Measurements from ENCODE around the gene ATG7. TPM values are rescaled to one million over a fixed set of nuclear protein-coding genes. Genes with fewer than 3 reads are reported as not detected.

Gene ATG7
- total and polyA plus RNA-seq, 10 of the 15 experiments (the other 5 are each of a cell fraction or from before 2014, with no cell fraction given) = 13.5 to 49.5 (median 26.4) TPM

DNA sequence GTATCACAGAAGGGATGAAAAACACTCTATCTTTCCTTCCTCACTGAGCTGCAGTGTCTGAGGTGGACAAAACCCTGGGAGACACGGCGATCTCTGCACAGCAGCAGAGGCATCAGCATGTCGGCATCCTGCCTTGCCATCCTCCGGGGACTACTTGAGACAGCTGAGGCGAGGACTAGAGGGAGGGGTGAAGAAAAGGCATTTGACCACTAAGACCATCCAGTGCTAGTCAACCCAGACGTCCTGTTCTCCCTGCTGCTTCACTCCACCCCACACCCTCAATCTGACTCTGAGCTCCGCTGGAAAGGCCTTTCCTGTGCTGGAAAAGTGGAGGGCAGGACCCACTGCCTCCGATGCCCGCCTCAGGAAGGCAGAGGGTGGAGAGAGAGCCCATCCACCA lies 304.3 kb downstream of the ATG7 start (continued):
- TF ChIP-seq, protein P1, sequence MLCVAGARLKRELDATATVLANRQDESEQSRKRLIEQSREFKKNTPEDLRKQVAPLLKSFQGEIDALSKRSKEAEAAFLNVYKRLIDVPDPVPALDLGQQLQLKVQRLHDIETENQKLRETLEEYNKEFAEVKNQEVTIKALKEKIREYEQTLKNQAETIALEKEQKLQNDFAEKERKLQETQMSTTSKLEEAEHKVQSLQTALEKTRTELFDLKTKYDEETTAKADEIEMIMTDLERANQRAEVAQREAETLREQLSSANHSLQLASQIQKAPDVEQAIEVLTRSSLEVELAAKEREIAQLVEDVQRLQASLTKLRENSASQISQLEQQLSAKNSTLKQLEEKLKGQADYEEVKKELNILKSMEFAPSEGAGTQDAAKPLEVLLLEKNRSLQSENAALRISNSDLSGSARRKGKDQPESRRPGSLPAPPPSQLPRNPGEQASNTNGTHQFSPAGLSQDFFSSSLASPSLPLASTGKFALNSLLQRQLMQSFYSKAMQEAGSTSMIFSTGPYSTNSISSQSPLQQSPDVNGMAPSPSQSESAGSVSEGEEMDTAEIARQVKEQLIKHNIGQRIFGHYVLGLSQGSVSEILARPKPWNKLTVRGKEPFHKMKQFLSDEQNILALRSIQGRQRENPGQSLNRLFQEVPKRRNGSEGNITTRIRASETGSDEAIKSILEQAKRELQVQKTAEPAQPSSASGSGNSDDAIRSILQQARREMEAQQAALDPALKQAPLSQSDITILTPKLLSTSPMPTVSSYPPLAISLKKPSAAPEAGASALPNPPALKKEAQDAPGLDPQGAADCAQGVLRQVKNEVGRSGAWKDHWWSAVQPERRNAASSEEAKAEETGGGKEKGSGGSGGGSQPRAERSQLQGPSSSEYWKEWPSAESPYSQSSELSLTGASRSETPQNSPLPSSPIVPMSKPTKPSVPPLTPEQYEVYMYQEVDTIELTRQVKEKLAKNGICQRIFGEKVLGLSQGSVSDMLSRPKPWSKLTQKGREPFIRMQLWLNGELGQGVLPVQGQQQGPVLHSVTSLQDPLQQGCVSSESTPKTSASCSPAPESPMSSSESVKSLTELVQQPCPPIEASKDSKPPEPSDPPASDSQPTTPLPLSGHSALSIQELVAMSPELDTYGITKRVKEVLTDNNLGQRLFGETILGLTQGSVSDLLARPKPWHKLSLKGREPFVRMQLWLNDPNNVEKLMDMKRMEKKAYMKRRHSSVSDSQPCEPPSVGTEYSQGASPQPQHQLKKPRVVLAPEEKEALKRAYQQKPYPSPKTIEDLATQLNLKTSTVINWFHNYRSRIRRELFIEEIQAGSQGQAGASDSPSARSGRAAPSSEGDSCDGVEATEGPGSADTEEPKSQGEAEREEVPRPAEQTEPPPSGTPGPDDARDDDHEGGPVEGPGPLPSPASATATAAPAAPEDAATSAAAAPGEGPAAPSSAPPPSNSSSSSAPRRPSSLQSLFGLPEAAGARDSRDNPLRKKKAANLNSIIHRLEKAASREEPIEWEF (IDR thresholded peaks at IDR 0.05; ENCODE audit: insufficient replicate concordance, low read depth, low read length) = no peak
- TF ChIP-seq ZNF384 (IDR thresholded peaks at IDR 0.05; ENCODE audit: borderline replicate concordance, low read depth, low read length) (no peak), SMARCA5 (IDR thresholded peaks at IDR 0.05) (no peak), RELA (IDR thresholded peaks at IDR 0.05; ENCODE audit: borderline replicate concordance, partially characterized antibody) (no peak)
- TF ChIP-seq, protein P2, sequence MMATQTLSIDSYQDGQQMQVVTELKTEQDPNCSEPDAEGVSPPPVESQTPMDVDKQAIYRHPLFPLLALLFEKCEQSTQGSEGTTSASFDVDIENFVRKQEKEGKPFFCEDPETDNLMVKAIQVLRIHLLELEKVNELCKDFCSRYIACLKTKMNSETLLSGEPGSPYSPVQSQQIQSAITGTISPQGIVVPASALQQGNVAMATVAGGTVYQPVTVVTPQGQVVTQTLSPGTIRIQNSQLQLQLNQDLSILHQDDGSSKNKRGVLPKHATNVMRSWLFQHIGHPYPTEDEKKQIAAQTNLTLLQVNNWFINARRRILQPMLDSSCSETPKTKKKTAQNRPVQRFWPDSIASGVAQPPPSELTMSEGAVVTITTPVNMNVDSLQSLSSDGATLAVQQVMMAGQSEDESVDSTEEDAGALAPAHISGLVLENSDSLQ (IDR thresholded peaks at IDR 0.05) = no peak

DNA sequence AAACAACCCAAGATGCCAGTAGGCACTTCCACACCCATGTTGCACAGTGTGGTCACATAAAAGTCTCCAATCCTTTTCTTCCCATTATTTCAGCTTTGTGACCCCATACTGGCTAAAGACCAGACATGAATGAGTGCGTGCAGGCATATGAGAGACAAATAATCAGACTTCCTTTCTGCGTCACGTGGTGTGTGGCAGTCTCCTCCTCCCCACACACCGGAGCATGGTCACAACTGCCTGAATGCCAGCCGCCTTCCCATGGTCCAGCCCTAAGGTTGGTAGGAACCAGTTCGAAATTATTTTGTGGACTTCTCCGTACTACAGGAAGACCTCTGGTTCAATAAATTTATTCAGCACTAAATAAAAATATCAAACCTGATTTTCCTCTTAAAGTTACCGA lies 306.0 kb downstream of the ATG7 start:
- no TSS peak for BruUV-seq (replicated peaks)
- FAIRE-seq = no peak
- SMC1A ChIA-PET (ENCODE audit: uncharacterized antibody, unreplicated experiment) = interaction anchor here (0.5 kb wide), 1 partner anchor 66 kb away, joined by 3 read pairs; the partner anchor contains the start of gene VGLL4
- H4K20me1 ChIP-seq (ENCODE audit: control insufficient read depth, insufficient read depth) = peaks cover 3% of the 10 kb centered on the region; the same call in 1 of the 2 replicates
- no peak overlapping the region for H3K4me2 ChIP-seq (ENCODE audit: control insufficient read depth, insufficient read depth)
- H3K9ac ChIP-seq (ENCODE audit: control insufficient read depth, insufficient read depth, low read length) = no peak overlapping the region
- CTCF ChIA-PET = no interaction called here
- H3K9me3 ChIP-seq (replicated peaks; ENCODE audit: control insufficient read depth, insufficient read depth, low read length) = no peaks in the 10 kb centered on the region
- 97% methylated on average over 7 of the region's 8 CpGs for whole genome bisulfite sequencing (ENCODE audit: insufficient coverage, insufficient replicate concordance, low lambda C conversion rate, missing lambda C conversion rate)
- no peak overlapping the region for H3K4me3 ChIP-seq
- no peak overlapping the region for H2AFZ ChIP-seq (ENCODE audit: control insufficient read depth, low read depth, low read length)
- peaks cover 5 to 6% of the 10 kb centered on the region in 2 experiments for H3K36me3 ChIP-seq (ENCODE audit: control insufficient read depth in 2 of 2, insufficient read depth in 2 of 2, low read length in 1 of 2)
- POLR2A ChIA-PET = interaction anchor here (0.6 kb wide), 1 partner anchor 63 kb away, joined by 3 read pairs; no protein-coding TSS in a partner anchor
- RAD21 ChIA-PET (ENCODE audit: unreplicated experiment) = no interaction called here
- peaks cover 48% of the 10 kb centered on the region for H3K79me2 ChIP-seq (ENCODE audit: control insufficient read depth, insufficient read depth, low read length)
- H3K27me3 ChIP-seq (replicated peaks in 1 of 2; ENCODE audit: control insufficient read depth in 2 of 2, insufficient read depth in 2 of 2, low read length in 1 of 2) = no peaks in the 10 kb centered on the region
- in situ Hi-C loops (cut with MboI) (no loop called here), intact Hi-C loops (cut with micrococcal nuclease; ENCODE audit: unreplicated experiment) (no loop called here)
- ATAC-seq = no peak
- peaks cover 14% of the 10 kb centered on the region for H3K4me1 ChIP-seq (ENCODE audit: control insufficient read depth, insufficient read depth, low read length)
- no peak overlapping the region for H3K27ac ChIP-seq (ENCODE audit: control insufficient read depth, insufficient read depth)
- no peak for DNase-seq (ENCODE audit: low read depth, low spot score)
- TF ChIP-seq, protein P3, sequence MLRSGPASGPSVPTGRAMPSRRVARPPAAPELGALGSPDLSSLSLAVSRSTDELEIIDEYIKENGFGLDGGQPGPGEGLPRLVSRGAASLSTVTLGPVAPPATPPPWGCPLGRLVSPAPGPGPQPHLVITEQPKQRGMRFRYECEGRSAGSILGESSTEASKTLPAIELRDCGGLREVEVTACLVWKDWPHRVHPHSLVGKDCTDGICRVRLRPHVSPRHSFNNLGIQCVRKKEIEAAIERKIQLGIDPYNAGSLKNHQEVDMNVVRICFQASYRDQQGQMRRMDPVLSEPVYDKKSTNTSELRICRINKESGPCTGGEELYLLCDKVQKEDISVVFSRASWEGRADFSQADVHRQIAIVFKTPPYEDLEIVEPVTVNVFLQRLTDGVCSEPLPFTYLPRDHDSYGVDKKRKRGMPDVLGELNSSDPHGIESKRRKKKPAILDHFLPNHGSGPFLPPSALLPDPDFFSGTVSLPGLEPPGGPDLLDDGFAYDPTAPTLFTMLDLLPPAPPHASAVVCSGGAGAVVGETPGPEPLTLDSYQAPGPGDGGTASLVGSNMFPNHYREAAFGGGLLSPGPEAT (IDR thresholded peaks at IDR 0.05; ENCODE audit: low read depth) = no peak
- no peak for TF ChIP-seq CBFB (IDR thresholded peaks at IDR 0.05; ENCODE audit: low read depth)
- TF ChIP-seq HDAC6 (IDR thresholded peaks at IDR 0.05; ENCODE audit: unreplicated experiment) = no peak
- TF ChIP-seq, protein P4, sequence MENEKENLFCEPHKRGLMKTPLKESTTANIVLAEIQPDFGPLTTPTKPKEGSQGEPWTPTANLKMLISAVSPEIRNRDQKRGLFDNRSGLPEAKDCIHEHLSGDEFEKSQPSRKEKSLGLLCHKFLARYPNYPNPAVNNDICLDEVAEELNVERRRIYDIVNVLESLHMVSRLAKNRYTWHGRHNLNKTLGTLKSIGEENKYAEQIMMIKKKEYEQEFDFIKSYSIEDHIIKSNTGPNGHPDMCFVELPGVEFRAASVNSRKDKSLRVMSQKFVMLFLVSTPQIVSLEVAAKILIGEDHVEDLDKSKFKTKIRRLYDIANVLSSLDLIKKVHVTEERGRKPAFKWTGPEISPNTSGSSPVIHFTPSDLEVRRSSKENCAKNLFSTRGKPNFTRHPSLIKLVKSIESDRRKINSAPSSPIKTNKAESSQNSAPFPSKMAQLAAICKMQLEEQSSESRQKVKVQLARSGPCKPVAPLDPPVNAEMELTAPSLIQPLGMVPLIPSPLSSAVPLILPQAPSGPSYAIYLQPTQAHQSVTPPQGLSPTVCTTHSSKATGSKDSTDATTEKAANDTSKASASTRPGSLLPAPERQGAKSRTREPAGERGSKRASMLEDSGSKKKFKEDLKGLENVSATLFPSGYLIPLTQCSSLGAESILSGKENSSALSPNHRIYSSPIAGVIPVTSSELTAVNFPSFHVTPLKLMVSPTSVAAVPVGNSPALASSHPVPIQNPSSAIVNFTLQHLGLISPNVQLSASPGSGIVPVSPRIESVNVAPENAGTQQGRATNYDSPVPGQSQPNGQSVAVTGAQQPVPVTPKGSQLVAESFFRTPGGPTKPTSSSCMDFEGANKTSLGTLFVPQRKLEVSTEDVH (IDR thresholded peaks at IDR 0.05; ENCODE audit: low read depth, partially characterized antibody) = no peak
- TF ChIP-seq CHD1 (IDR thresholded peaks at IDR 0.05; ENCODE audit: low read depth, low read length) = no peak
- TF ChIP-seq JUND (IDR thresholded peaks at IDR 0.05; ENCODE audit: low read depth, low read length) = no peak
- no peak for TF ChIP-seq STAT3 (IDR thresholded peaks at IDR 0.05; ENCODE audit: low read depth, low read length)
